PC-9 (cell line): Measurements from ENCODE around the gene MCTP1. TPM values are rescaled to one million over a fixed set of nuclear protein-coding genes. Genes with fewer than 3 reads are reported as not detected.

ENCODE experiments used
- BruUV-seq: library from RNA; stranded (reverse); fragments of 400-500 nt; replicated peaks from 2 replicates; lab custom pipeline; 2021; lab: Mats Ljungman, UMichigan
- CTCF ChIA-PET: fragments of 300-600 bp; sonication (Branson Sonifier 250); formaldehyde crosslinking; loops from one replicate; lab custom pipeline; 2022; ENCODE audit warnings: antibody characterized with exemption; lab: Charles Lee
- POLR2A ChIA-PET: fragments of 300-600 bp; sonication (Branson Sonifier 250); formaldehyde crosslinking; loops from one replicate; lab custom pipeline; 2022; ENCODE audit warnings: antibody characterized with exemption; ENCODE audit not compliant: unreplicated experiment; lab: Charles Lee
- DNase-seq, 2 experiments: peaks; one replicate each; pipeline versions ENCODE4 v3.0.0 to v3.0.0-alpha.2; 2015 to 2022; ENCODE audit warnings: mixed read lengths in 1 of 2
- H2AFZ ChIP-seq: fragments of 200-600 bp; sonication (generic); 2 replicates; pipeline ENCODE4 v1.8.1; 2017; ENCODE audit warnings: antibody characterized with exemption
- H3F3A ChIP-seq: fragments of 200-600 bp; sonication (generic); 2 replicates; pipeline ENCODE4 v1.8.1; 2017; ENCODE audit warnings: antibody characterized with exemption, mild to moderate bottlenecking, low read depth; ENCODE audit not compliant: insufficient read depth
- H3K27ac ChIP-seq: fragments of 200-600 bp; sonication (generic); 2 replicates; pipeline ENCODE4 v1.6.1; 2016; ENCODE audit warnings: mixed run types
- H3K27me3 ChIP-seq: fragments of 200-600 bp; sonication (generic); 2 replicates; pipeline ENCODE4 v1.6.1; 2016; ENCODE audit warnings: low read depth, mixed run types; ENCODE audit not compliant: insufficient read depth
- H3K36me3 ChIP-seq: fragments of 200-600 bp; sonication (generic); 2 replicates; pipeline ENCODE4 v1.6.1; 2016; ENCODE audit warnings: low read depth, mixed run types
- H3K4me1 ChIP-seq: fragments of 200-600 bp; sonication (generic); replicated peaks from 2 replicates; pipeline ENCODE4 v1.6.1; 2016; ENCODE audit warnings: mixed run types; ENCODE audit not compliant: insufficient read depth
- H3K4me2 ChIP-seq: fragments of 200-600 bp; sonication (generic); 2 replicates; pipeline ENCODE4 v1.6.1; 2017; ENCODE audit warnings: mixed run types
- H3K4me3 ChIP-seq: fragments of 200-600 bp; sonication (generic); 2 replicates; pipeline ENCODE4 v1.6.1; 2016; ENCODE audit warnings: mixed run types
- H3K79me2 ChIP-seq: fragments of 200-600 bp; sonication (generic); 2 replicates; pipeline ENCODE4 v1.6.1; 2017; ENCODE audit warnings: low read depth, mixed run types
- H3K9me2 ChIP-seq: fragments of 200-600 bp; sonication (generic); 2 replicates; pipeline ENCODE4 v1.8.1; 2017; ENCODE audit warnings: mild to moderate bottlenecking; ENCODE audit not compliant: insufficient read depth
- H3K9me3 ChIP-seq: fragments of 200-600 bp; sonication (generic); 2 replicates; pipeline ENCODE4 v1.8.1; 2016; ENCODE audit warnings: low read depth; ENCODE audit not compliant: insufficient read depth
- H4K20me1 ChIP-seq: fragments of 200-600 bp; sonication (generic); 2 replicates; pipeline ENCODE4 v1.8.1; 2017; ENCODE audit not compliant: insufficient read depth
- EZH2 ChIP-seq: fragments of 200-600 bp; sonication (generic); IDR thresholded peaks from 2 replicates; pipeline ENCODE4 v1.8.0; 2017; ENCODE audit warnings: antibody characterized with exemption, low read depth
- intact Hi-C: fragments of 100-400 bp; cut with micrococcal nuclease; formaldehyde crosslinking; loops from one replicate; pipeline ENCODE4 v1.10.0; 2022; ENCODE audit not compliant: unreplicated experiment
- total RNA-seq: library from RNA; stranded (reverse); gene quantifications from 2 replicates; pipeline ENCODE4 v1.2.3, GENCODE V29; 2021
- TF ChIP-seq, protein P1 (sequence below): fragments of 200-600 bp; sonication (generic); conservative IDR thresholded peaks from 2 replicates; pipeline ENCODE4 v1.6.1; 2017; ENCODE audit warnings: mixed run types, antibody characterized with exemption, mild to moderate bottlenecking, moderate library complexity

Gene MCTP1
- total RNA-seq, 1 experiment from 2014 or later = 3.9 TPM

DNA sequence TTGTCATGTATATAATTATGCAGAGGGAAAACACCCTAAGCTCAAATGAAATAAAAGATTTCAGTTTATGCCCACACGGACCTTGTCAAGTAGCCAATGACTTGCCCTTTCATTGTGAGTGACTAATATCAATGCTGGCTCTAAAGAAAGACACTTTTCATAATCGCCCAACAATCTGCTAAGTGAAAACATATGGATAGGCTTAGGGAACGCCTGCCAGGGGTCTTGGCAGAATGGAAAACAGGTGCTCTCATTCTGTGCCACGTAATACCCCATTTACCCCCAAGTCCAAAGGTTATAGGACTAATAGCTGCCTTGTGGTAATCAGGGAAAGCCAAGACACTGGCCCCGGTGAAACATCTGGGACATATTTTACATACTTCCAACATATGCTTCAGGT is 508.7 kb downstream of the MCTP1 start:
- H3K4me2 ChIP-seq = no peak overlapping the region
- H3K27ac ChIP-seq = no peak overlapping the region
- H2AFZ ChIP-seq = no peak overlapping the region
- POLR2A ChIA-PET = no interaction called here
- no peaks in the 10 kb centered on the region for H3K9me3 ChIP-seq
- H3F3A ChIP-seq = no peaks in the 10 kb centered on the region
- no TSS peak for BruUV-seq
- H3K27me3 ChIP-seq = no peaks in the 10 kb centered on the region
- CTCF ChIA-PET = no interaction called here
- TF ChIP-seq, protein P1, sequence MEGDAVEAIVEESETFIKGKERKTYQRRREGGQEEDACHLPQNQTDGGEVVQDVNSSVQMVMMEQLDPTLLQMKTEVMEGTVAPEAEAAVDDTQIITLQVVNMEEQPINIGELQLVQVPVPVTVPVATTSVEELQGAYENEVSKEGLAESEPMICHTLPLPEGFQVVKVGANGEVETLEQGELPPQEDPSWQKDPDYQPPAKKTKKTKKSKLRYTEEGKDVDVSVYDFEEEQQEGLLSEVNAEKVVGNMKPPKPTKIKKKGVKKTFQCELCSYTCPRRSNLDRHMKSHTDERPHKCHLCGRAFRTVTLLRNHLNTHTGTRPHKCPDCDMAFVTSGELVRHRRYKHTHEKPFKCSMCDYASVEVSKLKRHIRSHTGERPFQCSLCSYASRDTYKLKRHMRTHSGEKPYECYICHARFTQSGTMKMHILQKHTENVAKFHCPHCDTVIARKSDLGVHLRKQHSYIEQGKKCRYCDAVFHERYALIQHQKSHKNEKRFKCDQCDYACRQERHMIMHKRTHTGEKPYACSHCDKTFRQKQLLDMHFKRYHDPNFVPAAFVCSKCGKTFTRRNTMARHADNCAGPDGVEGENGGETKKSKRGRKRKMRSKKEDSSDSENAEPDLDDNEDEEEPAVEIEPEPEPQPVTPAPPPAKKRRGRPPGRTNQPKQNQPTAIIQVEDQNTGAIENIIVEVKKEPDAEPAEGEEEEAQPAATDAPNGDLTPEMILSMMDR = no peak
- no peak for TF ChIP-seq EZH2
- H3K79me2 ChIP-seq = no peaks in the 10 kb centered on the region
- H4K20me1 ChIP-seq = no peaks in the 10 kb centered on the region
- no peak for DNase-seq
- H3K36me3 ChIP-seq = no peaks in the 10 kb centered on the region
- H3K4me1 ChIP-seq = no peaks in the 10 kb centered on the region
- no peak overlapping the region for H3K4me3 ChIP-seq
- no peaks in the 10 kb centered on the region for H3K9me2 ChIP-seq
- intact Hi-C loops = no loop called here

DNA sequence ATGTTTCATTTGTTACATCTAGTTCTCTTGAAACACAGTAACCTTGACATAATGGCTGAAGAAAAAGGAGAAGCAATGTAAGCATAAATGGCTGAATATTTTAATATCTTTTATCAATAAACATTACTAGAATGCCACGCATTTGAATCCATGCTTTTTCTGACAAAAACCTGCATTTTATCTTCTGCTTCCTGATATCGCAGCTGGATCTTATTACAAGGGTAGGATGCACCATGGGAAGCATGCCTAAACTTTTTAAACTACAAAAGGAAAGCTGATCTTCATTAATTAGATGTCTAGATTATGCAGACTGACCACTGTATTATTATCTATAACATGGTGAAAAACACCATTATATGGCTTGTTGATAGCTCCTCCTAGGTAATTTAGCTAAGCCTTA is 509.8 kb downstream of the MCTP1 start:
- CTCF ChIA-PET = no interaction called here

GRCh38 chr5:94771742-94772141 is 513.2 kb downstream of the MCTP1 start:
- Histone ChIP-seq H3K4me2 (no peak overlapping the region), H3K27ac (no peak overlapping the region), H2AFZ (no peak overlapping the region), H3K4me3 (no peak overlapping the region), H3K4me1 (no peaks in the 10 kb centered on the region), H3K27me3 (no peaks in the 10 kb centered on the region), H4K20me1 (no peaks in the 10 kb centered on the region), H3K79me2 (no peaks in the 10 kb centered on the region), H3K9me3 (no peaks in the 10 kb centered on the region), H3K9me2 (no peaks in the 10 kb centered on the region), H3F3A (no peaks in the 10 kb centered on the region), H3K36me3 (no peaks in the 10 kb centered on the region)
- intact Hi-C loops = no loop called here
- POLR2A ChIA-PET = no interaction called here
- no peak for DNase-seq
- BruUV-seq = no TSS peak
- CTCF ChIA-PET = no interaction called here
- TF ChIP-seq EZH2 = no peak
- TF ChIP-seq, protein P1 = no peak

More for the DNA sequence above, 509.8 kb downstream of the MCTP1 start:
- Histone ChIP-seq H3K79me2 (no peaks in the 10 kb centered on the region), H2AFZ (no peak overlapping the region), H4K20me1 (no peaks in the 10 kb centered on the region), H3K4me3 (no peak overlapping the region), H3K36me3 (no peaks in the 10 kb centered on the region), H3K27me3 (no peaks in the 10 kb centered on the region), H3K27ac (no peak overlapping the region), H3K4me1 (no peaks in the 10 kb centered on the region), H3K9me2 (no peaks in the 10 kb centered on the region), H3K4me2 (no peak overlapping the region), H3F3A (no peaks in the 10 kb centered on the region), H3K9me3 (no peaks in the 10 kb centered on the region)
- POLR2A ChIA-PET = no interaction called here
- TF ChIP-seq, protein P1 = no peak
- no peak for TF ChIP-seq EZH2
- no TSS peak for BruUV-seq
- intact Hi-C loops = no loop called here
- DNase-seq = no peak
